Fibroblast of the conjunctiva (primary cell): ENCODE measurements around the gene ATOH7.
A peak's percentile ranks its signal among the peaks of the same experiment; 100 is the strongest.
"Not testable (repeated sequence)": the region's sequence is repeated elsewhere in the genome, so short reads cannot be mapped to it uniquely, and the experiment has no call there.

Experiments used
- DNase-seq: peaks from one replicate; pipeline ENCODE4 v3.0.0-alpha.2; 2010; ENCODE audit warnings: low read depth

The ATOH7 gene

GRCh38 chr10:68231817-68232251 lies at the start of gene ATOH7:
TSS of gene ATOH7 (minus strand) at chr10:68232113. CDS start at chr10:68231677, 436 bp downstream.
- DNase-seq = no peak

- no peak for DNase-seq
Measured at GRCh38 chr10:68280758-68281157, 48.8 kb upstream of the ATOH7 start.

GRCh38 chr10:68278906-68279753 lies 47.2 kb upstream of the ATOH7 start:
- DNase-seq = not testable (repeated sequence)

- DNase-seq = not testable (repeated sequence)
Measured at GRCh38 chr10:68277814-68278213, 45.9 kb upstream of the ATOH7 start.

- DNase-seq = no peak
Measured at GRCh38 chr10:68276224-68276623, 44.3 kb upstream of the ATOH7 start.

- DNase-seq = no peak
Measured at GRCh38 chr10:68275600-68276126, 43.8 kb upstream of the ATOH7 start.

- DNase-seq = no peak
Measured at GRCh38 chr10:68272833-68273232, 40.9 kb upstream of the ATOH7 start.

- DNase-seq = peak; percentile 9
Measured at GRCh38 chr10:68271196-68271882, 39.4 kb upstream of the ATOH7 start.

GRCh38 chr10:68269562-68270290 lies 37.8 kb upstream of the ATOH7 start:
- no peak for DNase-seq

- DNase-seq = no peak
Measured at GRCh38 chr10:68261132-68261856, 29.4 kb upstream of the ATOH7 start.

- no peak for DNase-seq
Measured at GRCh38 chr10:68253346-68253745, 21.4 kb upstream of the ATOH7 start.

GRCh38 chr10:68251625-68252495 lies 19.9 kb upstream of the ATOH7 start:
- DNase-seq = no peak

- no peak for DNase-seq
Measured at GRCh38 chr10:68251151-68251550, 19.2 kb upstream of the ATOH7 start.

- no peak for DNase-seq
Measured at GRCh38 chr10:68249297-68249696, 17.4 kb upstream of the ATOH7 start.

- DNase-seq = no peak
Measured at GRCh38 chr10:68247931-68248330, 16.0 kb upstream of the ATOH7 start.

GRCh38 chr10:68246397-68246796 lies 14.5 kb upstream of the ATOH7 start:
- not testable (repeated sequence) for DNase-seq

GRCh38 chr10:68242051-68242450 lies 10.1 kb upstream of the ATOH7 start:
- no peak for DNase-seq

- DNase-seq = no peak
Measured at GRCh38 chr10:68239596-68240150, 7.8 kb upstream of the ATOH7 start.

- no peak for DNase-seq
Measured at GRCh38 chr10:68239069-68239468, 7.2 kb upstream of the ATOH7 start.

GRCh38 chr10:68238371-68238770 lies 6.5 kb upstream of the ATOH7 start:
- DNase-seq = no peak
